DOHH2 (cell line): ENCODE results near the gene TGFBR3.

Experiments
- CTCF ChIP-seq: fragments of 200-600 bp; sonication (generic); IDR thresholded peaks from one replicate; pipeline ENCODE4 v1.5.1; 2014; ENCODE audit warnings: antibody characterized with exemption, mild to moderate bottlenecking, low read depth, low read length; ENCODE audit not compliant: poor library complexity, severe bottlenecking
- EZH2phosphoT487 ChIP-seq: fragments of 200-600 bp; sonication (generic); IDR thresholded peaks from 2 replicates; pipeline ENCODE4 v1.6.1; 2017; ENCODE audit warnings: borderline replicate concordance, mild to moderate bottlenecking, antibody characterized with exemption, low read length, moderate library complexity, mixed read lengths

GRCh38 chr1:91749788-91750231 lies 136.1 kb downstream of the TGFBR3 start:
- TF ChIP-seq CTCF (no peak), EZH2phosphoT487 (no peak)
